C4-2B (cell line): ENCODE measurements around the gene SDK2.

Source experiments
- H3K27ac ChIP-seq: fragments of 450-650 bp; 2 replicates; pipeline ENCODE4 v1.5.1; 2017
- ZFX ChIP-seq: fragments of 450-650 bp; IDR thresholded peaks from 2 replicates; pipeline ENCODE4 v1.6.1; 2017
- TF ChIP-seq, protein P1 (sequence below): fragments of 450-650 bp; conservative IDR thresholded peaks from 2 replicates; pipeline ENCODE4 v1.5.1; 2017; ENCODE audit warnings: mild to moderate bottlenecking

The SDK2 gene

DNA sequence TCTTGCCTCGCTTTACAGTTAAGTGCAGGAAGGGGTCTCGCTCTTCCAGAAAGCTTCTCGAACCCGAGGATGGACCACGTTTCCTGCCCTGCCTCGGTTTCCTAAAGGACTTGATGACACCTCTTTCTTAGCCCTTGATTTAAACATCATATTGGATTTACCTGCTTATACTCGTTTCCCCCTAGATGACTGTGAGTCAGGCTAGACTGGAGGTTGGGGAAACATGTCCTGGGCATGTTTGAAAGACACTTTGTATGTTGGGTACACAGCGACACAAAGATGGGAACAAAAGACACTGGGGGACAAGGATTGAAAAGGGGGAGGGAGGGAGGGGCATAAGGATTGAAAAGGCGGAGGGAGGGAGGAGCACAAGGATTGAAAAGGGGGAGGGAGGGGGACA is 30.0 kb downstream of the SDK2 start:
- TF ChIP-seq, protein P1, sequence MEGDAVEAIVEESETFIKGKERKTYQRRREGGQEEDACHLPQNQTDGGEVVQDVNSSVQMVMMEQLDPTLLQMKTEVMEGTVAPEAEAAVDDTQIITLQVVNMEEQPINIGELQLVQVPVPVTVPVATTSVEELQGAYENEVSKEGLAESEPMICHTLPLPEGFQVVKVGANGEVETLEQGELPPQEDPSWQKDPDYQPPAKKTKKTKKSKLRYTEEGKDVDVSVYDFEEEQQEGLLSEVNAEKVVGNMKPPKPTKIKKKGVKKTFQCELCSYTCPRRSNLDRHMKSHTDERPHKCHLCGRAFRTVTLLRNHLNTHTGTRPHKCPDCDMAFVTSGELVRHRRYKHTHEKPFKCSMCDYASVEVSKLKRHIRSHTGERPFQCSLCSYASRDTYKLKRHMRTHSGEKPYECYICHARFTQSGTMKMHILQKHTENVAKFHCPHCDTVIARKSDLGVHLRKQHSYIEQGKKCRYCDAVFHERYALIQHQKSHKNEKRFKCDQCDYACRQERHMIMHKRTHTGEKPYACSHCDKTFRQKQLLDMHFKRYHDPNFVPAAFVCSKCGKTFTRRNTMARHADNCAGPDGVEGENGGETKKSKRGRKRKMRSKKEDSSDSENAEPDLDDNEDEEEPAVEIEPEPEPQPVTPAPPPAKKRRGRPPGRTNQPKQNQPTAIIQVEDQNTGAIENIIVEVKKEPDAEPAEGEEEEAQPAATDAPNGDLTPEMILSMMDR: no peak
- TF ChIP-seq ZFX: no peak
- no peak overlapping the region for H3K27ac ChIP-seq

DNA sequence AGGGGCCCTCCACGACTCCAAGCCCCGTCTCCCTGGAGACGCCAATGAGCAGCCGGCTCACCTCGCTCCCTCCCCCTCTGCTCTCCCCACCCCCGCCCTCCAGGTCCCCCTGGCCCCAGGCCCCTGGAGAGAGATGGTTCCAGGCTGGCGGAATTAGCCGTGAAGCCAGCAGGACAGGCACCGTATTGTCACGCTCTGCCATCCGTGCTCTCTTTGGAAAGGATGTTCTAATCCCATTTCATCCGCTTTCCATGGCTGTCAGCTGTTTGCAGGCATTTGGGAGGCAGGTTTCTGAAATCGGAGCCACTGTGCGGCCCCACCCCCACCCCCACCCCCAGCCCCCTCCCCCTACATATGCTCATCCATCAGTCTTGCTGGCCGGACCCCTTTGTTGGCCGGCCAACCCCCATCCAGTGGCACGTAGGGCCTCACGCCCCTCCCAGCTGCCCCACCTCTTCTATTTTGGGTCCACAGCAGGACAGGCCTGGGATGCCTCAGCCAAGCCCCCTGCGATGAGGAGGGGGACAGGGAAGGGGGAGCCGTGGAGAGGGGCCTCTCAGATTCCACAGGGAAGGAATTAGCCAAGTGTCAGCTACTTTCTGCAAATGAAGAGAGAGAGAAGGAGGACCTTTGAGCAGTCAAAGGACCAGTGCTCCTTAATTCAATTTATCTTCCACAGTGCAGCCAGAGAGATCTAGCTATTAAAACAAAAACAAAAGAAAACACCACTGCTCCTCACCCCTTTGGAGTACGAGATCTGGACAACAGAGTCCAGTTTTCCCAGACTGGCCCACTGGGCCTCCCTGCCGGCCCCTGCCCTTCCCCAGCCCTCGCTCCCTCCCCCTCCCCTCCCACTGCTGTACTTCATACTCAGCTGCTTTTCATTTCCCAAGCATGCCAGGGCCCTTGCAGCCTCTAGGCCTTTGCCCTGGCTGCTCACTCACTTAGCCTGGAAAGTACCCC is 30.7 kb downstream of the SDK2 start:
- no peak overlapping the region for H3K27ac ChIP-seq
- TF ChIP-seq, protein P1: no peak
- TF ChIP-seq ZFX: no peak

DNA sequence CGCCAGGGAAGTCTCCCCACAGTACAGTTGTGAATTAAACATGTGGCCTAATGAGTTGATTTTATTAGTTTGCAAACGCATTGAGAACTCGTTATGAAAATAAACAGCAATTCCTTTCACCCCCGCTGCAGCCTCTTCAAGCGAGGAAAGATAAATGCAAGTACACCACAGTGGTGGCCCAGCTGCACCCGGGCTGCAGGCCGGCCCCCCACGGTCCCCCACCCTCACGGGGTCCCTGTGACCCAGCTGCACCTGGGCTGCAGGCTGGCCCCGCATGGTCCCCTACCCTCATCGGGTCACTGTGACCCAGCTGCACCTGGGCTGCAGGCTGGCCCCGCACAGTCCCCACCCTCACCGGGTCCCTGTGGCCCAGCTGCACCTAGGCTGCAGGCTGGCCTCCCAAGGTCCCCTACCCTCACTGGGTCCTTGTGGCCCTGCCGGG is 32.2 kb downstream of the SDK2 start:
- H3K27ac ChIP-seq: no peak overlapping the region
- no peak for TF ChIP-seq ZFX
- TF ChIP-seq, protein P1: no peak

DNA sequence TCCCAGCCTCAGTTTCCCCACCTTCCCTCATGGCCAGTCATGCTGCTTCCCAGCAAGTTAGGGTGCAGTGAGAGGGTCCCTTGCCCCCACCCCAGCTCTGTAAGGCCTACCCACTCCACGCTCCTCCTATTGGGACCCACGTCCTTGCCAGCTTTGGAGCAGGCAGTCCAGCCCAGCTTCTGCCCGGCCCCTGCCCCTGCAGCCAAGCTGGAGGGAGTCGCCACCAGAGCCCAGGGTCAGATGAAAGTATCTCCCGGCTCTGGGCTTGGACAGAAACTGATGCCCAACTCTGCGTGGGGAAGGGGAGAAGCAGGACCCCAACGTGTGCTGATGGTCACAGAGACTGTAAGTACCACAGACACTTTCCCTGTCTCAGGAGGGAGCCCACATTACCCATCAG is 32.6 kb downstream of the SDK2 start:
- TF ChIP-seq ZFX: no peak
- TF ChIP-seq, protein P1: no peak
- no peak overlapping the region for H3K27ac ChIP-seq

DNA sequence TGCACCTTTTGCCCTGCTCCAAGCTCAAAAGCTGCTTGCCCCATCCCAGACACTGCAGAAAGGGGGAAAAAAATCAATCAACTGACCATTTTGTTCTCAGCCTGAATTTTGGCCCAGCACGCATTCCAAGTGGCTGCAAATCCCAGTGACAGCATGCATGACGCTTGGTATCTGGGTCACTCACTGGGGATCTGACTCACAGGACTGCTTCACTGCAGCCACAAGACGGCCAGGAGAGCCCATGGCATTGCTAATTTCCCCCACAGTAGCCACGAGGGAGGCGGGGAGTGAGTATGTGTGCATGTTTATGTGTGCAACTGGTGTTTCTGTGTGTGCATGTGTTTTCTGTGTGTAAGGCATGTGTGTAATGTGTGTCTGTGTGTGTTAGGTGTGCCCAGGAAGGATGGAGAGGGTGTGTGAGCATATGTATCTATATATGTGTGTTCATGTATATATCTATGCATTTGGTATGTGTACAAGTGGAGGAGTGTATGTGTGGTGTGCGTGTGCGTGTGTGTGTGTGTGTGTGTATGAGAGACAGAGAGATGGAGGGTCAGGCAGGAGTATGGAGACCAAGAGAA is 33.8 kb downstream of the SDK2 start:
- TF ChIP-seq, protein P1: no peak
- TF ChIP-seq ZFX: no peak
- no peak overlapping the region for H3K27ac ChIP-seq

DNA sequence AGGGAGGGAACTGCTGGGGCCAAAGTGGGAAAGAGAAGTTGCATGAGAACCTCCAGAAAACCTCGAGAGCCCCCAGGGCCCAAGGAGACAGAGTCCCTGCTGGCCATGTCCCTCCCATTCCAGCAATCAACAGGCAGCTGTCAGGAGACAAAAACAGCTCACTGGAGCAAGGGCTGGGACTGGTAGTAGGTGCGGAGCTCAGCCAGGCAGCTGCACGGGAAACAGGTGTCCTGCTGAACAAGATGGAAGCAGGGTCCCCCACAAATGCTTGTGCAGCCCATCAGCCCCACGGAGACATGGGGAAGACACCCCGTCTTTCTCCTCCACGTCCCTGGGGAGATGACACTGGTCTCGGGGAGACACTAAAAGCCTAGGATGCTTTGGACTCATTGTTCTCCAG is 34.5 kb downstream of the SDK2 start:
- TF ChIP-seq, protein P1: no peak
- no peak for TF ChIP-seq ZFX
- no peak overlapping the region for H3K27ac ChIP-seq

DNA sequence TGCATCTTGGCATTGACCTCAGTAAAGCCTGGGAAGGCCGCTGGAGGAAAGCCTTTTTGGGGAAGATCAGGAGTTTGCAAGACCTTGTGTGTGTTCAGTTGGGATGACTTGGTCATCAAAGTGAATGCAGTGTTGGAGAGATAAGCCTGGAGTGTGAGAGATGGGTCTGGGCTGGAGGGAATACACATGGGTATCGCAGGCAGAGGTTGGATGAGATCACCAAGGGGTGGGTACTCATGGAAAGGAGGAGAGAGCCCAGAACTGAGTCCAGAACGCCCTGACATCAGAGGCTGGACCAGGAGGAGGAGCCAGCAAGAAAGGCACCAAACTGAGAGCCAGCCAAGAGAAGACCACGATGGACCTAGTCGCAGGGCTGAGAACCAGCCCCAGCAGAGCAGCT is 35.2 kb downstream of the SDK2 start:
- H3K27ac ChIP-seq: no peak overlapping the region
- TF ChIP-seq, protein P1: no peak
- TF ChIP-seq ZFX: no peak
